ENCODE data around the gene PGGHG. TPM values are rescaled to one million over a fixed set of nuclear protein-coding genes. Genes with fewer than 3 reads are reported as not detected.
A peak's percentile ranks its signal among the peaks of the same experiment; 100 is the strongest.
"Not testable (repeated sequence)": the region's sequence is repeated elsewhere in the genome, so short reads cannot be mapped to it uniquely, and the experiment has no call there.

Gene PGGHG
- polyA plus RNA-seq, 1 donor, result 53.8 TPM

GRCh38 chr11:333616-334263, 44.8 kb downstream of the PGGHG start:
- H3K27ac ChIP-seq (ENCODE audit: low read length); H3K36me3 ChIP-seq (ENCODE audit: control insufficient read depth, insufficient read depth, low read length); DNase-seq; H3K27me3 ChIP-seq (ENCODE audit: control insufficient read depth, insufficient read depth, low read length); H3K4me3 ChIP-seq (ENCODE audit: low read length); H3K9me3 ChIP-seq (ENCODE audit: control insufficient read depth, low read depth, low read length): not testable (repeated sequence)
- peaks cover 23% of the 10 kb centered on the region for H3K4me1 ChIP-seq (ENCODE audit: control insufficient read depth, insufficient read depth, low read length)
- no CpG with 5 or more reads among the region's 17 CpGs for WGBS (ENCODE audit: insufficient coverage, low lambda C conversion rate)

GRCh38 chr11:334264-334994, 45.5 kb downstream of the PGGHG start:
- WGBS (ENCODE audit: insufficient coverage, low lambda C conversion rate), result no CpG with 5 or more reads among the region's 25 CpGs
- Histone ChIP-seq H3K27ac (ENCODE audit: low read length) (peak overlapping the region; percentile 52), H3K9me3 (ENCODE audit: control insufficient read depth, low read depth, low read length) (no peaks in the 10 kb centered on the region)

GRCh38 chr11:335779-336658, 47.1 kb downstream of the PGGHG start:
- WGBS (ENCODE audit: insufficient coverage, low lambda C conversion rate), result no CpG with 5 or more reads among the region's 15 CpGs
- H3K27me3 ChIP-seq (ENCODE audit: control insufficient read depth, insufficient read depth, low read length), result no peaks in the 10 kb centered on the region
- no peak overlapping the region for H3K4me3 ChIP-seq (ENCODE audit: low read length)
- H3K27ac ChIP-seq (ENCODE audit: low read length), result peak overlapping the region; percentile 27
- H3K36me3 ChIP-seq (ENCODE audit: control insufficient read depth, insufficient read depth, low read length), result no peaks in the 10 kb centered on the region
- peak in 1 of 2 donors; percentile 39 for DNase-seq
- H3K4me1 ChIP-seq (ENCODE audit: control insufficient read depth, insufficient read depth, low read length), result peaks cover 23% of the 10 kb centered on the region
- H3K9me3 ChIP-seq (ENCODE audit: control insufficient read depth, low read depth, low read length), result no peaks in the 10 kb centered on the region

More at GRCh38 chr11:334264-334994, 45.5 kb downstream of the PGGHG start:
- Histone ChIP-seq H3K4me3 (ENCODE audit: low read length) (no peak overlapping the region), H3K36me3 (ENCODE audit: control insufficient read depth, insufficient read depth, low read length) (no peaks in the 10 kb centered on the region), H3K27me3 (ENCODE audit: control insufficient read depth, insufficient read depth, low read length) (no peaks in the 10 kb centered on the region), H3K4me1 (ENCODE audit: control insufficient read depth, insufficient read depth, low read length) (peaks cover 23% of the 10 kb centered on the region)
- peak in 1 of 2 donors; percentile 80 for DNase-seq

- H3K27me3 ChIP-seq (ENCODE audit: control insufficient read depth, insufficient read depth, low read length), result no peaks in the 10 kb centered on the region
- no CpG with 5 or more reads among the region's 4 CpGs for WGBS (ENCODE audit: insufficient coverage, low lambda C conversion rate)
- DNase-seq, result peak in 1 of 2 donors; percentile 57
- no peaks in the 10 kb centered on the region for H3K9me3 ChIP-seq (ENCODE audit: control insufficient read depth, low read depth, low read length)
- H3K27ac ChIP-seq (ENCODE audit: low read length), result peak overlapping the region; percentile 27
- no peak overlapping the region for H3K4me3 ChIP-seq (ENCODE audit: low read length)
- H3K36me3 ChIP-seq (ENCODE audit: control insufficient read depth, insufficient read depth, low read length), result no peaks in the 10 kb centered on the region
- H3K4me1 ChIP-seq (ENCODE audit: control insufficient read depth, insufficient read depth, low read length), result peaks cover 23% of the 10 kb centered on the region
Observed at GRCh38 chr11:336659-337198, 47.8 kb downstream of the PGGHG start.

- Histone ChIP-seq H3K36me3 (ENCODE audit: control insufficient read depth, insufficient read depth, low read length) (no peaks in the 10 kb centered on the region), H3K4me3 (ENCODE audit: low read length) (no peak overlapping the region), H3K4me1 (ENCODE audit: control insufficient read depth, insufficient read depth, low read length) (peaks cover 23% of the 10 kb centered on the region), H3K27ac (ENCODE audit: low read length) (no peak overlapping the region), H3K9me3 (ENCODE audit: control insufficient read depth, low read depth, low read length) (no peaks in the 10 kb centered on the region), H3K27me3 (ENCODE audit: control insufficient read depth, insufficient read depth, low read length) (no peaks in the 10 kb centered on the region)
- no CpG with 5 or more reads among the region's 6 CpGs for WGBS (ENCODE audit: insufficient coverage, low lambda C conversion rate)
- no peak for DNase-seq
Observed at GRCh38 chr11:337711-338110, 48.8 kb downstream of the PGGHG start.

- Histone ChIP-seq H3K27me3 (ENCODE audit: control insufficient read depth, insufficient read depth, low read length) (no peaks in the 10 kb centered on the region), H3K36me3 (ENCODE audit: control insufficient read depth, insufficient read depth, low read length) (no peaks in the 10 kb centered on the region), H3K4me1 (ENCODE audit: control insufficient read depth, insufficient read depth, low read length) (peaks cover 15% of the 10 kb centered on the region), H3K9me3 (ENCODE audit: control insufficient read depth, low read depth, low read length) (no peaks in the 10 kb centered on the region), H3K27ac (ENCODE audit: low read length) (no peak overlapping the region), H3K4me3 (ENCODE audit: low read length) (no peak overlapping the region)
- DNase-seq, result no peak
- 100% methylated on average over 2 of the region's 2 CpGs for WGBS (ENCODE audit: insufficient coverage, low lambda C conversion rate)
Observed at GRCh38 chr11:339963-340362, 51.0 kb downstream of the PGGHG start.

GRCh38 chr11:340539-341512, 51.9 kb downstream of the PGGHG start:
- H3K36me3 ChIP-seq (ENCODE audit: control insufficient read depth, insufficient read depth, low read length), result no peaks in the 10 kb centered on the region
- no peaks in the 10 kb centered on the region for H3K27me3 ChIP-seq (ENCODE audit: control insufficient read depth, insufficient read depth, low read length)
- no peak for DNase-seq
- peaks cover 10% of the 10 kb centered on the region for H3K4me1 ChIP-seq (ENCODE audit: control insufficient read depth, insufficient read depth, low read length)
- WGBS (ENCODE audit: insufficient coverage, low lambda C conversion rate), result 75% methylated on average over 3 of the region's 5 CpGs
- no peak overlapping the region for H3K4me3 ChIP-seq (ENCODE audit: low read length)
- H3K27ac ChIP-seq (ENCODE audit: low read length), result no peak overlapping the region
- no peaks in the 10 kb centered on the region for H3K9me3 ChIP-seq (ENCODE audit: control insufficient read depth, low read depth, low read length)

- no peak overlapping the region for H3K27ac ChIP-seq (ENCODE audit: low read length)
- DNase-seq, result no peak
- H3K9me3 ChIP-seq (ENCODE audit: control insufficient read depth, low read depth, low read length), result no peaks in the 10 kb centered on the region
- WGBS (ENCODE audit: insufficient coverage, low lambda C conversion rate), result 38% methylated on average over 1 of the region's 3 CpGs
- no peaks in the 10 kb centered on the region for H3K4me1 ChIP-seq (ENCODE audit: control insufficient read depth, insufficient read depth, low read length)
- no peaks in the 10 kb centered on the region for H3K27me3 ChIP-seq (ENCODE audit: control insufficient read depth, insufficient read depth, low read length)
- H3K36me3 ChIP-seq (ENCODE audit: control insufficient read depth, insufficient read depth, low read length), result no peaks in the 10 kb centered on the region
- H3K4me3 ChIP-seq (ENCODE audit: low read length), result no peak overlapping the region
Observed at GRCh38 chr11:342328-342727, 53.4 kb downstream of the PGGHG start.

- Histone ChIP-seq H3K4me1 (ENCODE audit: control insufficient read depth, insufficient read depth, low read length) (peaks cover 2% of the 10 kb centered on the region), H3K4me3 (ENCODE audit: low read length) (no peak overlapping the region), H3K9me3 (ENCODE audit: control insufficient read depth, low read depth, low read length) (no peaks in the 10 kb centered on the region), H3K27ac (ENCODE audit: low read length) (no peak overlapping the region), H3K27me3 (ENCODE audit: control insufficient read depth, insufficient read depth, low read length) (no peaks in the 10 kb centered on the region), H3K36me3 (ENCODE audit: control insufficient read depth, insufficient read depth, low read length) (no peaks in the 10 kb centered on the region)
- no peak for DNase-seq
- 89% methylated on average over 3 of the region's 11 CpGs for WGBS (ENCODE audit: insufficient coverage, low lambda C conversion rate)
Observed at GRCh38 chr11:344836-345578, 56.1 kb downstream of the PGGHG start.
